DMS114 treated with DMSO at 0.1 percent for 48 hours (cell line): Measurements from ENCODE around the gene PRMT6.
"Not testable (repeated sequence)": the region's sequence is repeated elsewhere in the genome, so short reads cannot be mapped to it uniquely, and the experiment has no call there.

Experiments used
- DNase-seq: peaks from one replicate; lab custom pipeline; 2025; ENCODE audit not compliant: unreplicated experiment; lab: John Stamatoyannopoulos, UW

The PRMT6 gene

GRCh38 chr1:107093395-107093794 is 36.9 kb downstream of the PRMT6 start:
- DNase-seq: not testable (repeated sequence)

- no peak for DNase-seq
Observed at GRCh38 chr1:107095647-107096046, 39.2 kb downstream of the PRMT6 start.

- no peak for DNase-seq
Observed at GRCh38 chr1:107096690-107097089, 40.2 kb downstream of the PRMT6 start.

- DNase-seq: no peak
Observed at GRCh38 chr1:107098961-107099360, 42.5 kb downstream of the PRMT6 start.

GRCh38 chr1:107100331-107100984 is 44.0 kb downstream of the PRMT6 start:
- DNase-seq: no peak

- no peak for DNase-seq
Observed at GRCh38 chr1:107105914-107106313, 49.4 kb downstream of the PRMT6 start.
